ENCODE results near the gene PLA1A. TPM values are rescaled to one million over a fixed set of nuclear protein-coding genes. Genes with fewer than 3 reads are reported as not detected.

PLA1A gene
- total and polyA plus RNA-seq, 5 experiments from 2014 or later = not detected

DNA sequence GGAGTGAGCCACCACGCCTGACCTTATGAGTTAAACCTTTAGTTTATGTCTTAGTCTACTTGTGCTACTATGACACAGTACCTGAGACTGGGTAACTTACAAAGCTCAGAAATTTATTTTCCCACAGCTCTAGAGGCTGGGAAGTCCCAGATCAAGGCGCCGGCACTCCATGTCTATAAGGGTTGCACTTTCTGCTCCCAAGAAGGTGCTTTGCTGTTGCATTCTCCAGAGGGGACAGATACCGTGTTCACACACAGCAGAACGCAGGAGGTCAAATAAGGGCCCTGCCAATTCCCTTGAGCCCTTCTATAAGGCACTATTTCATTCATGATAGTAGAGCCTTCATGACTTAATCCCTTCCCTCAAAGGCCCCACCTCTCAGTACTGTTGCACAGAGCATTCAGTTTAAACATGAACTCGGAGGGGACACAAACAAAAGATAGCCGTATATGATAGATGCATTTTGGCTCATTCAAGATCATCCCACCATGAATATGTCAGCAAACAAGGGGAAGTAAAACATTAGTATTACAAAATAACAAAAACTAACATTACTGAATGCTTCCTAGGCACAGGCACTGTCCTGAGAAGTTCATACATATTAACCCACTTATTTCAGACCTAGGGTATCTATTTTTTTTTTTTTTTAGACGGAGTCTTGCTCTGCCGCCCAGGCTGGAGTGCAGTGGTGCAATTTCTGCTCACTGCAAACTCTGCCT lies 26.5 kb downstream of the PLA1A start:
- Mint-ChIP-seq H3K9me3 (no peaks in the 10 kb centered on the region), H3K27me3 (peaks cover 0 to 30% (median 12%) of the 10 kb centered on the region in 5 donors), H3K27ac (no peak overlapping the region), H3K4me1 (peaks cover 4 to 24% (median 7%) of the 10 kb centered on the region in 4 donors), H3K4me3 (no peak overlapping the region), H3K36me3 (no peaks in the 10 kb centered on the region)
- no peak for DNase-seq
- no peak for ATAC-seq
- POLR2A ChIA-PET = no interaction called here

DNA sequence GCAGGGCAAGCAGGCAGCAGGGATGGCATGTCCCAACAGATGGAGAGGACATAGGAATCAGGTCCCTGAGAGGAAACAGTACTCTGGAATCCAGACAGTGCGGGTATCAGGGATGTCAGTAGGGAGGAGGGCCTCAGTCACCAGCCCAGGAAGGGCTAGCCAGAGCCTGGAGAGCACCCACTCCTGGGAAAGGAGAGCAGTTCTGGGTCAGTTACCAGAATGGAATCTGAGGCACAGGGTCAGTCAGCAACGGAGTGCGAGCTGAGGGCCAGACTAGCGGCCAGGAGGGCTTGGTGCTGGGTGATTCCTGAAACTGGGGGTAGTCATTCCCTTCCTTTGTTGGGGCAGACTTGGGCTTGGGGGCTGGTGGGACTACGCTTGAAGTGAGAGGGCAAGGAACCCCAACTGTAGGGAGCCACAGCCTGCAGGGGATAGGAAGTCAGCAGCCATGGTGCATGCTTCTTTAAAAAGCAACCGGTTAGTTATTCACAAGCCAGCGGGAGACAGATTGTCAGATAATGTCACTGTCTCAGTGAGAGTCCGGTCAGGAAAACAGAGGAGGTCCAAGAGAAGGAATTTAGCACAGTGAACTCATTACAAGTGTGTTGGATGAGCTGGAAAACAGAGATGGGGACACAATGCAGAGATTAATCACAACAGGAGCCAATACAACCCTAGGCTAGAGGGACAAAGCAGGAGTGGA lies 27.9 kb downstream of the PLA1A start:
- H3K4me3 Mint-ChIP-seq = no peak overlapping the region

DNA sequence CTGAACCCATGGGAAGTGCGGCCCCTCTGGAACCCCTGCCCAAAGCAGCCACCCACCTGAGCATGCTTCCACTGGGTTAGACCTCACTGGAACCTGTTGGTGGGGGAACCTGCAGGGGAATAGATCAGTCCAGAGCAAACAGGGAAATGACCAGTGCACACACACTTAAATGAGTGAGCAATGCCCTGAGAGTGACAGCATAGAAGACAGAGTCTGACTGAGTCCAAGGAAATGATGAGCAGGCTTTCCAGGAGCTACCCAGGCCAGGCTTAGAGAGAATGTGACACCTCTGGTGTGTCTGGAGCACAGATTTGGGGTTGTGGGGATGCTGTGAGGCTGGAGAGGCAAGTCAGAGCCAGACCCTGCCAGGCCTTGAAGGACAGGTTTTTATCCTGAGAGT lies 28.5 kb downstream of the PLA1A start:
- POLR2A ChIA-PET = no interaction called here
- H3K27me3 Mint-ChIP-seq = peaks cover 0 to 37% (median 7%) of the 10 kb centered on the region in 5 donors
- no peaks in the 10 kb centered on the region for H3K9me3 Mint-ChIP-seq
- H3K4me1 Mint-ChIP-seq = peaks cover 4 to 24% (median 7%) of the 10 kb centered on the region in 4 donors
- no peak overlapping the region for H3K4me3 Mint-ChIP-seq
- no peak for DNase-seq
- no peak for ATAC-seq
- no peak overlapping the region for H3K27ac Mint-ChIP-seq
- no peaks in the 10 kb centered on the region for H3K36me3 Mint-ChIP-seq

More for the DNA sequence above, 27.9 kb downstream of the PLA1A start:
- Mint-ChIP-seq H3K27ac (no peak overlapping the region), H3K36me3 (no peaks in the 10 kb centered on the region), H3K27me3 (peaks cover 0 to 37% (median 7%) of the 10 kb centered on the region in 5 donors), H3K9me3 (no peaks in the 10 kb centered on the region), H3K4me1 (peaks cover 4 to 24% (median 7%) of the 10 kb centered on the region in 4 donors)
- no peak for DNase-seq
- no peak for ATAC-seq
- POLR2A ChIA-PET = no interaction called here

DNA sequence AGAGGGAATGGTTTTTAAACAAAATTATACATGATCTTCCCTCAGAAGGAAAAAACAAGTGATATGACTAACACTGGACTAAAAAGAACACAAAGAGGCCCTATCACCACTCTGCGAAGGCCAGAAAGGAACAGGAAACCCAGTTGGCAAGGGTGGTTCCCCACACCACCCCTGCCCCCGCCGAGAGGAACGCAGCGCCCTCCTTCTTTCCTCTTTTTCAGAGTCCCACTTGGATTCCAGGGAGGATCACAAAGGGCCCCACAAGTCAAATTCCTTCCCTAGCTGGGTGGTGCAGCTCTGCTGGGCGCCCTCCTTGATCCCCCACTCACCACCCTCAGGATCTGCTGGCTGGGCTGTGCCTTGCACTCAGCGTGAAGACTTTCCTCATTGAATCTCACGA lies 29.8 kb downstream of the PLA1A start:
- Mint-ChIP-seq H3K27ac (peak overlapping the region in 1 of 10 donors; percentile 66), H3K27me3 (peaks cover 0 to 37% (median 7%) of the 10 kb centered on the region in 5 donors), H3K36me3 (no peaks in the 10 kb centered on the region), H3K4me1 (peaks cover 4 to 26% (median 7%) of the 10 kb centered on the region in 4 donors), H3K4me3 (peak overlapping the region in 1 of 10 donors; percentile 24), H3K9me3 (no peaks in the 10 kb centered on the region)
- POLR2A ChIA-PET = no interaction called here
- no peak for DNase-seq
- ATAC-seq = peak in 1 of 2 donors; percentile 39

DNA sequence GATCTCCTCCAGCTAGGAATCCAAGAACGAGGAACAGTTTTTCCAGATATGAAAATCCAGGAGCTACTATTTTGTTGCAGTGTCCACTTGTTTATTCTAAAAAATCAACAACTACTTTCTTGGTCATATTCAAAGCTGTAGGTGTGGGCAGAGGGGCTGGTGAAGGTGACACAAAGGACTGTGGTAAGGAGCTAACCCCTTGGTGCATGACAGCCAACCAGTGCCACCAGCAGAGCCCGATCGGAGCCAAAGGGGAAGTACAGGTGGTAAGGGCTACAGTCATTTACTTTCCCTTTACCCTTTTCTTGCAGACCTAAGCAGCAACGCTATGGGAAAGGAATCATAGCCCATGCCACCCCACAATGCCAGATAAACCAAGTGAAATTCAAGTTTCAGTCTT lies 30.7 kb downstream of the PLA1A start:
- Mint-ChIP-seq H3K4me3 (no peak overlapping the region), H3K9me3 (no peaks in the 10 kb centered on the region), H3K4me1 (peaks cover 4 to 26% (median 7%) of the 10 kb centered on the region in 4 donors), H3K36me3 (no peaks in the 10 kb centered on the region), H3K27ac (peak overlapping the region in 1 of 10 donors; percentile 19), H3K27me3 (peaks cover 0 to 37% (median 7%) of the 10 kb centered on the region in 5 donors)
- POLR2A ChIA-PET = no interaction called here
- ATAC-seq (no peak), DNase-seq (no peak)

DNA sequence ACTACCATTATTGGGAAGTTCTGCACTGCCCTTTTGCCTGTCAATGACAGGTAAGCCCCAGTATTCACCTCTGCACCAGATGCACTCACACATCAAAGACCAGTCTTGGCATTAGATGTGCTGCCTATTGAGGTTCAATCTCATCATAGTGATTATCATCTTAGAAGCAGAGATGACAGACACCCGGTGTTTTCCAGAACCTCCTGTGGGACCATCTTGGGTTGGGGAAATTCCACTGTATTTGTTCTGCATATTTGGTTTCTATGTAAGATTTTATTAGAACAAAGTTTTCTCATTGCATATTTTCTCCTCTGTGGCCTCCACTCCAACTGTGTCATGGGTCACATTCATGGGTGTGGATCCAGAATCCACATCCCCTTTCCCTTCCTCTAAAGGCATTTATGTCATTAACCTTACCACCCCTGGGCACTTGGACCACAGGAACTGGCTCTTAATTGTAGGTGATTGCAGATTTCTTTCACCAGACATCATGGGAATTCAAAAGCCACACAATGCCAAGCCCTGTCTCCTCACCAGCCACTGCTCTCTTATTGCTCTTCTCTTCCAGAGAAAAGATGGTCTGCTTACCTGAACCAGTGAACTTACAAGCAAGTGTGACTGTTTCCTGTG lies 31.2 kb downstream of the PLA1A start:
- ATAC-seq (no peak), DNase-seq (no peak)
- peaks cover 4 to 26% (median 7%) of the 10 kb centered on the region in 4 donors for H3K4me1 Mint-ChIP-seq
- H3K27me3 Mint-ChIP-seq = peaks cover 0 to 37% (median 7%) of the 10 kb centered on the region in 5 donors
- POLR2A ChIA-PET = no interaction called here
- no peaks in the 10 kb centered on the region for H3K9me3 Mint-ChIP-seq
- H3K4me3 Mint-ChIP-seq = no peak overlapping the region
- H3K27ac Mint-ChIP-seq = no peak overlapping the region
- no peaks in the 10 kb centered on the region for H3K36me3 Mint-ChIP-seq

DNA sequence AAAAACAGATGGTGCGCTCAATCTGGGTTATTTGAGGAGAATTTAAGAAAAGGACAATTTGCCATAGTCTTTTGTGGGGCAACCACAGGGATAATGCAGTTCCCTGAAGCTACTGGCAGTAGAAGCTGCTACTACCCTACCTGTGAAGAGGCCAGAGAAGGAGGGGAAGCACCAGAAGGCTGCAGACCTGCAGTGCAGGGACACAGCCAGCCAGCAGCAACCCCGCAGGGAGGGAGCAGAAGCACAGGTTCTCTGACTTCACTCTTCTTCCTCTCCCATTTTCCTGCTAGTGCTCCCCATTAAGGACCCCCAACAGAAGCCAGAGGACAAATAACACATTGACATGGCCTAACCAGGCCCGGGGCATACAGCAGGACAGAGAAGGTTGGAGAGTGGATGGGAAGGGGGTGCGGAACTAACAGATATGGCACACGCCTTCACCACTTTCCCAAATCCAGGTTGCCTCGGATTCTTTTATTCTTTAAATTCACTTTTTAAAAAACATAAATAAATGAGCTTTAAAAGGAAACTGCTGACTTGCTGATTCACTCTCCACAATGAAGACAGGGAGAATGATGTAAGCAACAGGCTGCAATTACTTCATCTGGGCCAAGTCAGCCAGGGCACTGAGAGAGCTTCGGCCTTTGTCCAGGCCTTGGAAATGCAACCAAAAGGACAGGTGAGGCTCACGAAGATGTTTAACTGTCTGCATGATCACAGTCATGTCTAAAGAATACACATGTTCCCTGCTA lies 32.6 kb downstream of the PLA1A start:
- no peak for ATAC-seq
- peaks cover 0 to 31% (median 4%) of the 10 kb centered on the region in 5 donors for H3K27me3 Mint-ChIP-seq
- no peak for DNase-seq
- H3K4me3 Mint-ChIP-seq = no peak overlapping the region
- H3K27ac Mint-ChIP-seq = no peak overlapping the region
- POLR2A ChIA-PET = no interaction called here
- no peaks in the 10 kb centered on the region for H3K9me3 Mint-ChIP-seq
- H3K36me3 Mint-ChIP-seq = no peaks in the 10 kb centered on the region
- peaks cover 4 to 26% (median 7%) of the 10 kb centered on the region in 4 donors for H3K4me1 Mint-ChIP-seq

DNA sequence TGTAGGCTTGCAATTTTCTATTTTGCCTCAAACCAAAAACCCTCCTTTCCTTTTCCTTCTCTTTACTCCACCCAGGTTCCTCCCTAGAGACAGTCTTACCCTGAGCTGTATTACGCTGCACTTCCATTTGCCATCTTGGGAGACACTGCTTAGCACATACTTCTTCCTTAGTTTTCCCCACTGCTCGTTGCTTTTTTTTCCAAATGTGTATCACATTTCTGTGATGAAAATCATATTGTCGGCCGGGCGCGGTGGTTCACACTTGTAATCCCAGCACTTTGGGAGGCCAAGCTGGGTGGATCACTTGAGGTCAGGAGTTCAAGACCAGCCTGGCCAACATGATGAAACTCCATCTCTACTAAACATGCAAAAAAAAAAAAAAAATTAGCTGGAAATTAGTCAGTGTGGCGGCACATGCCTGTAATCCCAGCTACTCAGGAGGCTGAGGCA lies 33.2 kb downstream of the PLA1A start:
- POLR2A ChIA-PET = no interaction called here
- ATAC-seq = no peak
- no peak for DNase-seq
- no peak overlapping the region for H3K27ac Mint-ChIP-seq
- H3K27me3 Mint-ChIP-seq = peaks cover 0 to 25% (median 3%) of the 10 kb centered on the region in 5 donors
- H3K4me3 Mint-ChIP-seq = no peak overlapping the region
- no peaks in the 10 kb centered on the region for H3K9me3 Mint-ChIP-seq
- H3K36me3 Mint-ChIP-seq = peaks cover 0 to 3% (median 0%) of the 10 kb centered on the region in 3 donors
- H3K4me1 Mint-ChIP-seq = peaks cover 4 to 26% (median 7%) of the 10 kb centered on the region in 4 donors

DNA sequence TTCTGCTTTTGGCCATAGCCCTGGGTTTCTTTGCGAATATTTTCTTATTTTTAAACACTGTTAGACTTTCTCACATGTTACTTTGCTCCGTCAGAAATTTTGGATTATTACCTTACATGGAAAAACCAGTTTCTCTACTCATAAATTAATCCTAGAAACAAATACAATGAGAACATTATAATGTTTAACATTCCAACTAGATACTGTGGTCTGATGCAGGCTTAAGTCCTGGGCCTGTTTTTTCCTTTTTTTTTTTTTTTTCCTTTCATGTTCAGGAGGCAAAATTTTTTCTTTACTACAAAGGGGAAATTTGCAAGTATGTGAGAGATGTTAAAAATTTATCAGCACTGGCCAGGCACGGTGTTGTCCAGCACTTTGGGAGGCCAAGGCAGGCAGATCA lies 33.8 kb downstream of the PLA1A start:
- Mint-ChIP-seq H3K36me3 (peaks cover 0 to 4% (median 0%) of the 10 kb centered on the region in 3 donors), H3K27ac (no peak overlapping the region), H3K4me1 (peaks cover 4 to 26% (median 7%) of the 10 kb centered on the region in 4 donors), H3K4me3 (no peak overlapping the region), H3K9me3 (no peaks in the 10 kb centered on the region), H3K27me3 (peaks cover 0 to 19% (median 2%) of the 10 kb centered on the region in 5 donors)
- POLR2A ChIA-PET = no interaction called here
- DNase-seq (no peak), ATAC-seq (no peak)

DNA sequence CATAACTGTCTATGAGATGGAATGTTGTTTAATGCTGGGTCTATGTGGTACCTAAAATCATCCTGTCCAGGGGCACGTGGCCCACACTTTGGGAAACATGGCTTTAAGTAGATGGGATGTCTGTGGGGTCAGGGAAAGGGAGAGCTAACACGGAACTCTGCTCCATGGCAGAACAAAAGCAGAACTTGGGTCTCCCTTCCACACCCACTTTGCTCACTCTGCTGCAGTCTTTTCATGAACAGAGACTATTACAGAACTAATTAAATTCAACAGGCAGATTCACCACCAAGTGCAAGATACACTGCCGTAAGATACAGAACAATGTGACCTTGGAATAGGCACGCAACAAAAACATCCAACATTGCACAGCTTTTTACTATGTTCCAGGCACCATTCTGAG lies 34.5 kb downstream of the PLA1A start:
- H3K27me3 Mint-ChIP-seq = peaks cover 0 to 16% (median 2%) of the 10 kb centered on the region in 5 donors
- H3K4me3 Mint-ChIP-seq = no peak overlapping the region
- POLR2A ChIA-PET = no interaction called here
- peaks cover 6 to 20% (median 7%) of the 10 kb centered on the region in 4 donors for H3K4me1 Mint-ChIP-seq
- no peak for ATAC-seq
- DNase-seq = no peak
- H3K36me3 Mint-ChIP-seq = peaks cover 0 to 4% (median 0%) of the 10 kb centered on the region in 3 donors
- H3K9me3 Mint-ChIP-seq = no peaks in the 10 kb centered on the region
- no peak overlapping the region for H3K27ac Mint-ChIP-seq

DNA sequence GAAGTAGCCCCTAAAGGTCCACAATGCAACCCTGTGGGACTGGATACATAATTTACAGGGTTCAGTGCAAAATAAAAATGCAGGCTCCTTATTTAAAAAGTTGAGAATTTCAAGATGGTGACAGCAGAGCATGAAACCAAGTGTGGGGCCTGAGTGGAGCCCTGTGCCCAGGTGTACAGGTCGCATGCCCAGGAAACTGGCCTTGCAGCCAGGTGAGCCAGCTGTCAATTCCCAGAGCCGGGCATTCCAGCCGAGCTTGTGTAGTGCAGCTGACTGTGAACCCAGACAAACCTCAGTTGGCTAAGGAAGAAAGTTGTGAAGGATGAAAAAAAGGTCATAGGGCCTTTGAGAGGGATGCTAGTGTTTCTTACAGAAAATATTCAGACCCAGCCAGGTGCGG lies 35.1 kb downstream of the PLA1A start:
- no peak overlapping the region for H3K27ac Mint-ChIP-seq
- peaks cover 2 to 17% (median 2%) of the 10 kb centered on the region in 4 donors for H3K4me1 Mint-ChIP-seq
- H3K27me3 Mint-ChIP-seq = peaks cover 0 to 16% (median 2%) of the 10 kb centered on the region in 5 donors
- H3K4me3 Mint-ChIP-seq = no peak overlapping the region
- H3K9me3 Mint-ChIP-seq = no peaks in the 10 kb centered on the region
- ATAC-seq (no peak), DNase-seq (no peak)
- H3K36me3 Mint-ChIP-seq = peaks cover 0 to 4% (median 1%) of the 10 kb centered on the region in 3 donors
- POLR2A ChIA-PET = no interaction called here

DNA sequence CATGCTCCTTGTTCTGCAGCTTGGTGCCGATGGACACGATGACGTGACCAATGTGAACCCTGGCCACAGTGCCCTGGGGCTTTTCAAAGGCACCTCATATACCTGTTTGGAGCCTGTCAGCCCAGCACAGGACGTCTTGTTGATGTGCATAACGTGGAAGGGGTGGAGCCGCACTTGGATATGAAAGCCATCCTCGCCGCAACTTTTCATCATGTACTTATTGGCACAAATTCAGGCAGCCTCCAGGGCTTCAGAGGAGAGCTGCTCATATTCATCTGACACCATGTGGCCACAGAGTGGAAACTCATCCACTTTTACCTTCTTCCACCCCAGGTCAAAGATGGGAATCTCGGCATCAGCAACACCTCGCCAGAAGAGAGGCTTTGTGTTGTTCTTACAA lies 38.0 kb downstream of the PLA1A start:
- POLR2A ChIA-PET = no interaction called here
- peaks cover 0 to 19% (median 5%) of the 10 kb centered on the region in 4 donors for H3K4me1 Mint-ChIP-seq
- H3K27ac Mint-ChIP-seq = no peak overlapping the region
- H3K36me3 Mint-ChIP-seq = peaks cover 0 to 12% (median 9%) of the 10 kb centered on the region in 3 donors
- no peak for DNase-seq
- H3K9me3 Mint-ChIP-seq = no peaks in the 10 kb centered on the region
- no peak for ATAC-seq
- no peak overlapping the region for H3K4me3 Mint-ChIP-seq
- H3K27me3 Mint-ChIP-seq = peaks cover 0 to 4% (median 0%) of the 10 kb centered on the region in 5 donors

Measured in naive thymus-derived CD8-positive, alpha-beta T cell (primary cell).